GM21367 (cell line): ENCODE results near the gene LENG8.
"Not testable (repeated sequence)": the region's sequence is repeated elsewhere in the genome, so short reads cannot be mapped to it uniquely, and the experiment has no call there.

Source experiments
- ATAC-seq: cut with Tn5 transposase; IDR thresholded peaks from one replicate; pipeline ENCODE4 v1.9.1; 2021; ENCODE audit not compliant: unreplicated experiment

Gene LENG8

GRCh38 chr19:54439174-54439851 lies 9.7 kb upstream of the LENG8 start:
- no peak for ATAC-seq

GRCh38 chr19:54440641-54441040 lies 8.4 kb upstream of the LENG8 start:
- no peak for ATAC-seq

GRCh38 chr19:54444737-54445136 lies 4.3 kb upstream of the LENG8 start:
- no peak for ATAC-seq

- ATAC-seq: not testable (repeated sequence)
These were observed 2.6 kb upstream of the LENG8 start for GRCh38 chr19:54446349-54446748.

- ATAC-seq: no peak
These were observed 792 bp upstream of the LENG8 start for GRCh38 chr19:54448040-54448773.

- ATAC-seq: no peak
These were observed 686 bp downstream of the LENG8 start for GRCh38 chr19:54449701-54450069.

- ATAC-seq: no peak
These were observed 2.4 kb downstream of the LENG8 start for GRCh38 chr19:54451331-54451871.

- no peak for ATAC-seq
These were observed 3.0 kb downstream of the LENG8 start for GRCh38 chr19:54451997-54452396.

- no peak for ATAC-seq
These were observed 3.6 kb downstream of the LENG8 start for GRCh38 chr19:54452626-54453025.

GRCh38 chr19:54453921-54454780 lies 5.2 kb downstream of the LENG8 start:
- no peak for ATAC-seq

- ATAC-seq: no peak
These were observed 6.0 kb downstream of the LENG8 start for GRCh38 chr19:54454781-54455675.

- no peak for ATAC-seq
These were observed 6.9 kb downstream of the LENG8 start for GRCh38 chr19:54455786-54456422.

- ATAC-seq: no peak
These were observed 7.7 kb downstream of the LENG8 start for GRCh38 chr19:54456423-54457373.

GRCh38 chr19:54457773-54458647 lies 9.0 kb downstream of the LENG8 start:
- no peak for ATAC-seq

- no peak for ATAC-seq
These were observed 9.8 kb downstream of the LENG8 start for GRCh38 chr19:54458648-54459281.

- no peak for ATAC-seq
These were observed 10.6 kb downstream of the LENG8 start for GRCh38 chr19:54459282-54460229.
